K562 (cell line): Measurements from ENCODE around the gene FCRL4. TPM values are rescaled to one million over a fixed set of nuclear protein-coding genes. Genes with fewer than 3 reads are reported as not detected.

Experiments used
- ATAC-seq: fragments of 200-7000 bp; cut with Tn5 transposase; 3 replicates; pipeline ENCODE4 v1.9.1; 2020; ENCODE audit warnings: moderate library complexity
- Bru-seq: library from RNA; stranded (reverse); fragments of 400-500 nt; gene quantifications from one replicate; lab custom pipeline; 2021; lab: Mats Ljungman, UMichigan
- BruChase-seq, 2 experiments: library from RNA; stranded (reverse); fragments of 400-500 nt; gene quantifications; one replicate each; lab custom pipeline; 2021; lab: Mats Ljungman, UMichigan
- BruUV-seq: library from RNA; stranded (reverse); fragments of 400-500 nt; replicated peaks from 2 replicates; lab custom pipeline; 2021; lab: Mats Ljungman, UMichigan
- CTCF ChIA-PET: fragments of 300-600 bp; formaldehyde crosslinking; extraction: SDS; loops from one replicate; lab custom pipeline; 2021; ENCODE audit warnings: low intra/inter-chr PET ratio; lab: Yijun Ruan, JAX
- POLR2A ChIA-PET: fragments of 300-600, 350-650 bp; sonication (Branson Sonifier 250); formaldehyde crosslinking; extraction: SDS; loops from one replicate; lab custom pipeline; 2021; ENCODE audit warnings: antibody characterized with exemption, inconsistent platforms; lab: Yijun Ruan, JAX
- DNase-seq, 4 experiments: peaks; one replicate each; pipeline versions ENCODE4 v3.0.0 to v3.0.0-alpha.2; 2011 to 2018; ENCODE audit warnings: low spot score in 3 of 4, mixed read lengths in 3 of 4; ENCODE audit errors: extremely low read depth in 1 of 4
- FAIRE-seq: peaks from 2 replicates; lab custom pipeline; 2011; peaks lifted over from hg19 to GRCh38; lab: Jason Lieb, UNC
- H2AFZ ChIP-seq: 2 replicates; pipeline ENCODE4 v1.6.0; 2011; ENCODE audit warnings: low read depth, low read length, control low read depth, inconsistent platforms
- H3K27ac ChIP-seq: fragments of 200-600 bp; 3 replicates; pipeline ENCODE4 v1.8.0; 2011; ENCODE audit warnings: low read depth, mild to moderate bottlenecking, control low read depth, inconsistent platforms, low read length, moderate library complexity, mixed read lengths; ENCODE audit errors: extremely low read depth
- H3K27me3 ChIP-seq, 2 experiments: fragments of 300-600 bp in 1 of 2; 2 replicates in 1 of 2; 3 replicates in 1 of 2; pipeline versions ENCODE4 v1.6.0 to v1.8.0; 2011; ENCODE audit warnings: inconsistent platforms in 2 of 2, low read length in 2 of 2, mild to moderate bottlenecking in 1 of 2, mixed read lengths in 1 of 2, moderate library complexity in 1 of 2; ENCODE audit not compliant: control insufficient read depth in 2 of 2, insufficient read depth in 2 of 2
- H3K36me3 ChIP-seq: fragments of 300-600 bp; 3 replicates; pipeline ENCODE4 v1.8.0; 2011; ENCODE audit warnings: mild to moderate bottlenecking, low read length, inconsistent platforms; ENCODE audit not compliant: control insufficient read depth, insufficient read depth
- H3K4me1 ChIP-seq, 2 experiments: fragments of 200-600 bp in 1 of 2; replicated peaks in 1 of 2; 2 replicates in 1 of 2; 3 replicates in 1 of 2; pipeline versions ENCODE4 v1.5.1 to v1.8.0; 2011; ENCODE audit warnings: inconsistent platforms in 2 of 2, low read length in 2 of 2, mild to moderate bottlenecking in 1 of 2, mixed read lengths in 1 of 2, moderate library complexity in 1 of 2; ENCODE audit not compliant: control insufficient read depth in 2 of 2, insufficient read depth in 2 of 2
- H3K4me2 ChIP-seq: 2 replicates; pipeline ENCODE4 v1.6.1; 2011; ENCODE audit warnings: low read length, control low read depth, inconsistent platforms, mixed read lengths; ENCODE audit not compliant: insufficient read depth
- H3K4me3 ChIP-seq: fragments of 200-600 bp; sonication (generic), shearing (Covaris generic); 2 replicates; pipeline ENCODE4 v1.5.1; 2016; ENCODE audit warnings: control low read depth, inconsistent platforms
- H3K79me2 ChIP-seq: fragments of 200-600 bp; 3 replicates; pipeline ENCODE4 v1.8.0; 2011; ENCODE audit warnings: low read length, inconsistent platforms; ENCODE audit not compliant: control insufficient read depth, insufficient read depth
- H3K9ac ChIP-seq, 2 experiments: 2 replicates each; pipeline versions ENCODE4 v1.6.0 to v1.6.1; 2011; ENCODE audit warnings: low read depth in 2 of 2, low read length in 2 of 2, control low read depth in 1 of 2, inconsistent platforms in 1 of 2, mild to moderate bottlenecking in 1 of 2, mixed read lengths in 1 of 2; ENCODE audit not compliant: insufficient read depth in 1 of 2
- H3K9me1 ChIP-seq: one replicate; pipeline ENCODE4 v1.6.0; 2011; ENCODE audit warnings: inconsistent platforms, mild to moderate bottlenecking, low read length, moderate library complexity; ENCODE audit not compliant: control insufficient read depth, insufficient read depth
- H3K9me3 ChIP-seq: replicated peaks from 2 replicates; pipeline ENCODE4 v1.5.1; 2011; ENCODE audit warnings: low read depth, low read length, inconsistent platforms; ENCODE audit not compliant: control insufficient read depth, insufficient read depth
- H4K20me1 ChIP-seq: replicated peaks from 2 replicates; pipeline ENCODE4 v1.6.1; 2011; ENCODE audit warnings: low read length, inconsistent platforms, mixed read lengths; ENCODE audit not compliant: control insufficient read depth, insufficient read depth
- CBX1 ChIP-seq: sonication (generic); IDR thresholded peaks from 2 replicates; pipeline ENCODE4 v1.6.1; 2016; ENCODE audit warnings: antibody characterized with exemption, low read depth, mild to moderate bottlenecking
- EP400 ChIP-seq: fragments of 450-650 bp; IDR thresholded peaks from 2 replicates; pipeline ENCODE4 v1.6.1; 2017; ENCODE audit warnings: antibody characterized with exemption, mild to moderate bottlenecking, moderate library complexity
- LCOR ChIP-seq: sonication (generic); formaldehyde crosslinking; IDR thresholded peaks from 2 replicates; pipeline ENCODE4 v1.8.0; 2022; ENCODE audit warnings: mild to moderate bottlenecking, missing genetic modification reagents
- MTF1 ChIP-seq: fragments of 250-450 bp; sonication (Bioruptor Pico); IDR thresholded peaks from 2 replicates; pipeline ENCODE4 v1.9.0; 2021; ENCODE audit warnings: moderate library complexity, mild to moderate bottlenecking, inconsistent platforms, borderline replicate concordance
- ZNF347 ChIP-seq: fragments of 450-650 bp; formaldehyde crosslinking; IDR thresholded peaks from 2 replicates; pipeline ENCODE4 v1.4.0; 2020; ENCODE audit warnings: low read depth, mild to moderate bottlenecking, moderate library complexity
- ZNF408 ChIP-seq: fragments of 250-450 bp; sonication (Bioruptor Pico); IDR thresholded peaks from 2 replicates; pipeline ENCODE4 v1.4.0; 2020; ENCODE audit warnings: low read depth, mild to moderate bottlenecking, moderate library complexity
- ZSCAN29 ChIP-seq: fragments of 450-650 bp; IDR thresholded peaks from 2 replicates; pipeline ENCODE4 v1.6.1; 2017
- WGBS: fragments of 100-300 bp; shearing (Covaris generic); methylation state at CpG from one replicate; pipeline ENCODE4 v1.1.6; 2016; ENCODE audit warnings: low coverage, mixed read lengths; ENCODE audit not compliant: insufficient coverage; ENCODE audit errors: missing lambda C conversion rate; 5-methylcytosine and 5-hydroxymethylcytosine counted together
- in situ Hi-C: fragments of 300-500 bp; cut with MboI; formaldehyde crosslinking; loops from 4 replicates; pipeline ENCODE4 v1.15.0; 2018; ENCODE audit warnings: inconsistent platforms, mixed read lengths
- intact Hi-C: fragments of 100-400 bp; cut with micrococcal nuclease; formaldehyde crosslinking; loops from 2 replicates; pipeline ENCODE4 v1.14.2; 2022
- long read RNA-seq, 3 experiments: library from polyadenylated mRNA in 2 of 3; library from RNA in 1 of 3; unstranded in 2 of 3; stranded (forward) in 1 of 3; transcript quantifications; one replicate each; pipeline ENCODE4 v2.0.0, GENCODE V29; 2019 to 2022
- polyA minus RNA-seq, 3 experiments: library from RNA; depleted of rRNA, polyadenylated mRNA; stranded (reverse); fragments of >200 nt; gene quantifications; 2 replicates each; pipeline ENCODE4 v1.2.3, GENCODE V29; 2011
- polyA plus RNA-seq, 8 experiments: library from polyadenylated mRNA; depleted of rRNA in 4 of 8; stranded (reverse) in 5 of 8; unstranded in 3 of 8; fragments of >200 nt; fragmentation: Nextera tagmentation in 2 of 8; fragmentation: Illumina TruSeq in 1 of 8; extraction: Ambion mirVana in 2 of 8; extraction: Trizol in 1 of 8; gene quantifications; 2 replicates each; pipeline versions ENCODE4 v1.2.1 to v1.2.3, GENCODE V29; 2011 to 2014; ENCODE audit warnings: inconsistent platforms in 1 of 8, missing spikeins in 1 of 8
- total RNA-seq, 7 experiments: library from RNA; depleted of rRNA in 6 of 7; stranded (reverse); fragments of >200 nt in 6 of 7; fragmentation: Illumina TruSeq in 2 of 7; extraction: Trizol in 2 of 7; gene quantifications; 2 replicates each; pipeline versions ENCODE4 v1.2.1 to v1.2.3, GENCODE V29; 2011 to 2021; ENCODE audit warnings: low replicate concordance in 1 of 7

The FCRL4 gene
- total RNA-seq (2011; cell fraction: chromatin; rRNA removed; ENCODE audit: low replicate concordance) = not detected in 2 replicates
- not detected in 2 replicates for total RNA-seq (2011; cell fraction: nucleolus; rRNA removed)
- not detected in 2 replicates for total RNA-seq (2011; cell fraction: nucleoplasm; rRNA removed)
- total RNA-seq (2014; rRNA removed) (not detected in 2 replicates), total RNA-seq (2014; rRNA removed; fragmentation: Illumina TruSeq; extraction: Trizol) (not detected in 2 replicates), total RNA-seq (2015; rRNA removed; fragmentation: Illumina TruSeq; extraction: Trizol) (not detected in 2 replicates), total RNA-seq (2021) (not detected in 2 replicates), polyA plus RNA-seq (2011; rRNA removed) (not detected in 2 replicates), polyA plus RNA-seq (2014; fragmentation: Illumina TruSeq; extraction: Trizol) (not detected in 2 replicates), polyA plus RNA-seq (2014; fragmentation: Nextera tagmentation; extraction: Ambion mirVana) (not detected), polyA plus RNA-seq (2014; rRNA removed) (not detected in 2 replicates), polyA minus RNA-seq (2011; rRNA and poly(A)+ RNA removed) (not detected in 2 replicates), Bru-seq, nascent RNA (not detected), BruChase-seq, experiment 1, labeled RNA remaining after a 2-hour chase (not detected), BruChase-seq, experiment 2, labeled RNA remaining after a 6-hour chase (not detected)
- not detected in 2 replicates for polyA plus RNA-seq (2011; cell fraction: cytosol; rRNA removed)
- not detected in 2 replicates for polyA plus RNA-seq (2011; cell fraction: nucleus; rRNA removed)
- polyA plus RNA-seq (2012) = not detected in 2 replicates
- not detected in 2 replicates for polyA minus RNA-seq (2011; cell fraction: cytosol; rRNA and poly(A)+ RNA removed)
- polyA minus RNA-seq (2011; cell fraction: nucleus; rRNA and poly(A)+ RNA removed) = not detected in 2 replicates
- long read RNA-seq, experiment 1 = 0 reads
- long read RNA-seq, experiment 2 = 0 reads
- long read RNA-seq, experiment 3 = 0 reads

DNA sequence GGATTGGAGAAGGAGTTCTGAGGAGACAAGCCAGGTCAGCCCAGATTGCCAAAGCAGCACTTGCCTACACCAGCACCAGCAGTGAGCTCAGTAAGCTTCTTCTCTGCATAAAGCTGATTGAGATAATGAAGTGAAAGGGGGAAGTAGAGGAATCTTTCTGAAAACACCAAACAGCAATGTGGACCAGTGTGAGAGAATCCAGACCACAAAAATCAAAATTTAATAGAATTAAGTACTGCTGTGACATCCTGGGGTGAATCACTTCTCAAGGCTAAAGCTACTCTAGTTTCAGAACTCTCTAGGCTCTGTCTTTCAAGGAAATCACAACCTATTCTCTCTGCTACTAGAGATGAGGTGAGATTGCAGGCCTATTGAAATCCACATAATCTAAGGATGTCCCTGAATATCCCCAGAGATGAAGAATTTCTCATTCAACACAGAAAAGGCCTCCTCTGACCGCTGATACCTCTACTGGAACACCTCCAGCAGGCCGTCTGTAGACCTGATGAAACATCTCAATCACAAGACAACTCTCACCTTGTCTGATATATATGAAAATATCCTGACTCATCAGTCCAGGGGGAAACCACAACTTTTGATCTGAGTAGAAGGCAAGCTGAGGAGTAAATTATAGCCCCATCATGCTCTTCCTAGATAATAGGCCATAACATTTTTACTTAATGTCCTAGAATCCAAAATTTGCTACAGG, at the start of gene FCRL4:
Gene FCRL4, minus strand, starts transcription at position 127 of the 709 bp plus-strand sequence. CDS start 141 bp downstream, outside the sequence.
- Histone ChIP-seq H3K4me2 (no peak within 1 kb of the TSS), H3K36me3 (no peaks in the 10 kb centered on the region), H3K4me1 (no peaks in the 10 kb centered on the region), H3K79me2 (no peaks in the 10 kb centered on the region), H3K9me1 (no peaks in the 10 kb centered on the region), H4K20me1 (no peaks in the 10 kb centered on the region), H3K27me3 (0 out of 5 replicates have a peak, but pooled peaks cover 0 to 3% of the 10 kb centered on the region in 2 experiments), H3K9ac (no peak within 1 kb of the TSS), H3K9me3 (no peaks in the 10 kb centered on the region), H3K27ac (no peak within 1 kb of the TSS), H2AFZ (no peak within 1 kb of the TSS), H3K4me3 (no peak within 1 kb of the TSS)
- TF ChIP-seq EP400 (no peak), LCOR (CRISPR knock-in tag) (no peak), ZSCAN29 (no peak), ZNF347 (CRISPR knock-in tag) (no peak), ZNF408 (CRISPR knock-in tag) (no peak), MTF1 (CRISPR knock-in tag) (no peak), CBX1 (no peak)
- intact Hi-C loops (no loop called here), in situ Hi-C loops (no loop called here)
- no TSS peak for BruUV-seq
- DNase-seq = no peak
- no peak for ATAC-seq
- no peak for FAIRE-seq
- 0% methylated on average over 2 of the region's 2 CpGs for WGBS
- CTCF ChIA-PET = no interaction called here
- POLR2A ChIA-PET = no interaction called here
